Islet precursor cell (in vitro differentiated cells): ENCODE data around the gene MEST.
A peak's percentile ranks its signal among the peaks of the same experiment; 100 is the strongest.
"Not testable (repeated sequence)": the region's sequence is repeated elsewhere in the genome, so short reads cannot be mapped to it uniquely, and the experiment has no call there.

ENCODE experiments used
- DNase-seq: peaks from one replicate; pipeline ENCODE4 v3.0.0-alpha.2; 2018

The MEST gene, protein sequence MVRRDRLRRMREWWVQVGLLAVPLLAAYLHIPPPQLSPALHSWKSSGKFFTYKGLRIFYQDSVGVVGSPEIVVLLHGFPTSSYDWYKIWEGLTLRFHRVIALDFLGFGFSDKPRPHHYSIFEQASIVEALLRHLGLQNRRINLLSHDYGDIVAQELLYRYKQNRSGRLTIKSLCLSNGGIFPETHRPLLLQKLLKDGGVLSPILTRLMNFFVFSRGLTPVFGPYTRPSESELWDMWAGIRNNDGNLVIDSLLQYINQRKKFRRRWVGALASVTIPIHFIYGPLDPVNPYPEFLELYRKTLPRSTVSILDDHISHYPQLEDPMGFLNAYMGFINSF

DNA sequence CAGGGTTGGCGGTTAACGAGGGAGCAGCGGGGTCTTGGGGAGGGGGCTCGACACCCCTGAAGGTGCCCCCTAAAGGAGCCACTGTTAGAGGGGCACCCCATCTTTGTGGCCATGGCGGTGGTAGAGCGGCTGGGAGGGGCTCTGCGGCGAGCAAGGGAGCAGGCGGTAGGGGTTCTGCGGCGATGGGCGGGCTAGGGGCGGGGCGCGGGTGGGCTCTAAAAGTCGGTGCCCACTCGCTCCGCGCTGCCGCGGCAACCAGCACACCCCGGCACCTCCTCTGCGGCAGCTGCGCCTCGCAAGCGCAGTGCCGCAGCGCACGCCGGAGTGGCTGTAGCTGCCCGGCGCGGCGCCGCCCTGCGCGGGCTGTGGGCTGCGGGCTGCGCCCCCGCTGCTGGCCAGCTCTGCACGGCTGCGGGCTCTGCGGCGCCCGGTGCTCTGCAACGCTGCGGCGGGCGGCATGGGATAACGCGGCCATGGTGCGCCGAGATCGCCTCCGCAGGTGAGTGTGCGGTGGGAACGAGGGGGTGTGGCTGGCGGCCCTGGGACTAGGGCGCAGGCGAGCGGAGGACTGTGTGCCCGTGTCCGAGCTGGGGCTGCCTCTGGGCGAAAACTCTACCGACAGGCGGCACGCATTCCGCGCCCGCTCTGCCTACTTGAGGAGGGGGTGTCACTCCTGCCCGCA lies at the start of gene MEST:
Gene MEST (plus strand): TSS at position 245 of the 682 bp plus-strand sequence. CDS start 229 bp downstream, at position 474.
- DNase-seq: peak; percentile 72

DNA sequence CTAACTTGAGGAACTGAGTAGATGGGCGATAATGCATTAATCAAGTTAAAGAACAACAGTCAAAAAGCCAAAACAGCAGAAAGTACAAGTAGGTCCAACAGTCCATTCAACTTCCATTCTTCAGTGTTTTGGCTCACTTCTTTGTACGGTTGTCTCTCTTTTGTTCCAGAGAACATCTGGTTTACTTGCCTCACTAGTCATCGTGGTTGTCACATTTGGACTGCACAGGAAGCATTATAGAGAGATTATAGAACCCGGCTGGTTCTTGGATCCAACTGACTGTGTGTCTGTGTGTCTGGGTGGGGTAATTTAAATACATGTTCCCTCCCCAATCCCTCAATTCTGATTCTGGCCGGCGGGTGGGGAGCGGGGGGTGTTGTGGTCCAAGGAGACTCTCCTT lies 49.3 kb upstream of the MEST start:
- DNase-seq: no peak

DNA sequence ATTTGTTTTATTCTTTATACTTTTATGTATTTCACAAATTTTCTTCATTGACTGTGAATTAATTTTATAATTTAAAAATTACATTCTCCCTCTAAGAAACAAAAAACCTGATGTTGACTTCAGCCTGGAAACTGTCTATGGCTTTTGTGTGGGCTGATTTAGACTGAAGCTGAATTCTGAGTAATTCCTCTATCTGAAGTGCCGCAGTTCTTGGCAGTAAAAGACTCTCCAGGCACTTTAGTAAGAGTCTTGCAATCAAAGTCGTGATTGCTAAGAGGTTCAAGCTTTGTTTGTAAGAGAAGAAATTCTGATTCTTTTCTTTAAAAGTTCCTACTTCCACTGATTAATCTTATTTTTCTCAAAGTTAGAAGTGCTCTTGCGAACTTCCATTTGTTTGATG lies 47.7 kb upstream of the MEST start:
- no peak for DNase-seq

DNA sequence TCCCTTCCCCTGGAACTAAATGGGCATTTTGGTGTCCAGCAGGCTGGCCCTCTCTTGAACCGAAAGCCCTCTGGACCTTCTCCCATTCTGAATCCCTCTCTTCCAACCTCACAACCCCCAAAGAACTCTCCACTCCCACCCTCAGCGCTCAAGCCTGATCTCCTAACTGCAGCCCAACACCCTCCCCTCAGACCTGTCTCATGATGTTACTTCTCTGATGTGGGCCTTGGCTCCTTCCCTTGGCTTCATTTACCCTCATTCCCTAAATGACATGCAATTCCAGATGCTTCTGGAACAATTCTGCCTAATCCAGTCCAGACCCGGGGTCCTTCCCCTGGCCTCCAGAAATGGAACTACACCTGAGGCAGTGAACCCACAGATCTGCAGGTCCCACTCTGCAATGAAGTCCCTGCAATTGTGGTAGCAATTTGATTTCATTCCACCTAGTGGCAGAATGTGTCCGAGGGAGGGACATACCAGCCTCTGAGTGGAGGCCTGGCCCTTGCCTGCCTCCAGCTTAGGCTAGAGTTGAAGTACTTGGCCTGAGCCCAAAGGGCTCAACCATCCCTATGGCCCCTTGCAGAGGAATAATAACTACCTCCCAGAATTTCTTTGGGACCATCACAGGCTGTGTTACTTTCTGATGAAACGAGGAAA lies 47.0 kb upstream of the MEST start:
- no peak for DNase-seq

DNA sequence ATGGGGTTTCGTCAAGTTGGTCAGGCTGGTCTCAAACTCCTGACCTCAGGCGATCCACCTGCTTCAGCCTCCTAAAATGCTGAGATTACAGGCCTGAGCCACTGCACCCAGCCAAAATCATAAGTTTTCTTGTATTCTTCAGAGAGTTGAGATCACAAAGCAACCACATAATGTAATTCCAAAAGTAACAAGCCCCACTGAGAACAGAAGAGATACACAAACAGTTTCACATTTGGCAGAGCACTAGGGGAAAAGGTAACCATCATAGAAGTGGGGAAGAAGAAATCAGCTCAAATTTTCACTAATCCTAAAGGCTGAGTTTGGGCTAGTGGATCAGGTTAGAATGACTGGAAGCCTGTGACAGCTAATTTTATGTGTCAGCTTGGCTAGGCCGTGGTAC lies 45.6 kb upstream of the MEST start:
- no peak for DNase-seq

DNA sequence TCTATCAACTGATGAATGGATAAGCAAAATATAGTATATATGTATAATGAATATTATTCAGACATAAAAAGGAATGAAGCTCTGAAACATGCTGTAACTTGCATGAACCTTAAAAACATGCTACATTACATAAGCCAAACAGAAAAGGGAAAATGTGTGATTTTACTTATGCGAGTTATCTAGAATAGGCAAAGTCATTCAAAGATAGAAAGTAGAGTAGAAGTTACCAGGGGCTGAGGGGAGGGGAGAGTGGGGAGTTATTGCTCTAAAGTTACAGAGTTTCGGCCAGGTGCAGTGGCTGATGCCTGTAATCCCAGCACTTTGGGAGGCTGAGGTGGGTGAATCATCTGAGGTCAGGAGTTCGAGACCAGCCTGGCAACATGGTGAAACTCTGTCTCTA lies 40.5 kb upstream of the MEST start:
- DNase-seq: not testable (repeated sequence)

DNA sequence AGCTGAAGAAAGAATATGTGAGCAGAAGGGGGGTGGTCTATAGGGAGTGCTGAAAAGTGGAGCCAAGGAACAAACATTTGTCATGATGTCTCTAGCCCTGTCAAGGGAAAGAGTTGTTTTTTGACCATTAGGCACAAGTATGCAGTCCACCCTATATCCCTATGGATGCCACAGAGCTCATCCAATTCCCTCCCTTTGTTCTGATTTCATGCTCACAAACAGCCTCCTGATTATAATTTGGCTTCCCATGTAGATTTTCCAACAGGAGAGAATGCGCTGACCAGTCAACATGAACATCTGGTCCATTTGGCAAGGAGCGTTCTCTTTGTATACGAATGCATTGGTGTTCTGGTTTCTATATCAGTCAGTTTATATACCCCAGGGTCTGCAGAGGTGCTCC lies 38.9 kb upstream of the MEST start:
- no peak for DNase-seq

DNA sequence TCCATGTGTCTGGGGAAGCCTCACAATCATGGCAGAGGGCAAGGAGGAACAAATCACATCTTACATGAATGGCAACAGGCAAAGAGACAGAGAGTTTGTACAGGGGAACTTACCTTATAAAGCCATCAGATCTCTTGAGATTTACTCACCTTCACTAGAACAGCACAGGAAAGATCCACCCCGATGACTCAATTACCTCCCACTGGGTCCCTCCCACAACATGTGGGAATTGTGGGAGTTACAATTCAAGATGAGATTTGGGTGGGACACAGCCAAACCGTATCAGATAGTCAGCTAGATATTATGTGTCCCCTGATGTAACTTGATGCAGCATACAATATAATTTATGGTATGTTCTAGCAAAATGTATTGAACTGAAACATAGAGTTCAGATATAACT lies 36.9 kb upstream of the MEST start:
- no peak for DNase-seq

DNA sequence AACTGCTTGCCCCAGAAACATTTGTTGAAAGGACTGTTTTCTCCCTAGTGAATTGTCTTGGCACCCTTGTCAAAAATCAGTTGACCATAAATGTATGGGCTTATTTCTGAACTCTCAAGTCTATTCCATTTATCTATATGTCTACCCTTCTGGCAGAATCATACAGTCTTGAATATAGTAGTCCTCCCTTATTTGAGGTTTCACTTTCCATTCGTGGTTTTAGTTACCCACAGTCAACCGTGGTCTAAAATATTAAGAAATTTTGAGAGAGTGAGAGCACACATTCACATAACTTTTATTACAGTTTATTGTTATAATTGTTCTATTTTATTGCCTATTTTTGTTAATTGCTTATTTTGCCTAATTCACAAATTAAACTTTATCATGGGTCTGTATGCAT lies 33.6 kb upstream of the MEST start:
- no peak for DNase-seq

DNA sequence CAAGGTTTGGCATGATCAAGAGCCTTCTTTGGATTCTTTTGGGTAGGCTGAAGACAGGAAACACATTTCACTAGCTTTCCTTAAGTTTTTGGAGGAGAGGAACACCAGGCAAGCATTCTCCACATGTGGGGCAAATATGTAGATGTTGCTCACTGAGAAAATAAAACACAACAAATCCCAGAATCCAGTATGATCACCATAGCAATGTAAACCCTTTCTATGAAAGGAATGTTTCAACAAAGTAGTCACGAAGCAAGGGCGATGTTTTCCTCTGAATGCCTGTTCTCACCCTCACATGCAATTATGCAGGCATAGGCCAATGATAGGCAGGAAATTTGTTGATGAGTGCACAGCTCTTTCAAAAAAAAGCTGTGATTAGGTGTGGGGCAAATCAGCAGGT lies 30.6 kb upstream of the MEST start:
- no peak for DNase-seq

DNA sequence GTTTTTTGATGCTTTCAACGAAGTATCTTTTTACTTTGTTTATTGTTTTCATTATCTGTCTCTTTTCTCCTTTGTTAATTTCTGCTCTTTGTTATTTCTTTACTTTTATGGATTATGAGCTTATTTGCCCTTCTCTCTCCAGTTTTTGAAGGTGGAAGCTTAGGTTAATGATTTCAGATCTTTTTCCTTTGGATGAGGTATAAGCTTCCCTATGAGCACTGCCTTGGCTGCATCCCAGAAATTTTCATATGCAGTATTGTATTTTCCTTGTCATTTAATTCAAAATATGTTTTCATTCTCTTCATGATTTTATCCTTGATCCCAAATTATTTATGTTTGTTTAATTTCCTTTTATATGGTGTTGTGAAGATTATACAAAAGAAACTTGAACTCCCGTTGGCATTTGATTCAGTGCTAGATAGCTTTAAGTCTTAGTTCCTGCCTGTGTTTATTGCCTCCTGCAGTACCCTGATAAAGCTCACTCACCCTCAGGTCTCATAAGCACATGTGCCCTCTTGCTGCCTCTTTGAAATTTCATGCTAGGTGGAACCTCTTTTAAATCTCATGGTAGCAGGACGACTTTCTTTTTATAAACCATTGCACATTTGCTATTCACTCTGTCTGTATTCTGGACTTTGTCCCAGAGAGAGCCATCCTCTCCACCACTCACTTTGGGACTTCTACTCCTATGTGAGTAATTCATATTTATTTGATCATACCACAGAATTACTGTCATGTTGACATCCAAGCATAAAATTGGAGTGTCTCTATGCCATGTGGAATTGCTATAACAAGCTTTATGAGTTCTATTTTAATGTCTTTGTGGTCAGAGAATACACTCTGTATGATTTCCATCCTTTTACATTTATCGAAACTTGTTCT lies 28.1 kb upstream of the MEST start:
- DNase-seq: no peak

DNA sequence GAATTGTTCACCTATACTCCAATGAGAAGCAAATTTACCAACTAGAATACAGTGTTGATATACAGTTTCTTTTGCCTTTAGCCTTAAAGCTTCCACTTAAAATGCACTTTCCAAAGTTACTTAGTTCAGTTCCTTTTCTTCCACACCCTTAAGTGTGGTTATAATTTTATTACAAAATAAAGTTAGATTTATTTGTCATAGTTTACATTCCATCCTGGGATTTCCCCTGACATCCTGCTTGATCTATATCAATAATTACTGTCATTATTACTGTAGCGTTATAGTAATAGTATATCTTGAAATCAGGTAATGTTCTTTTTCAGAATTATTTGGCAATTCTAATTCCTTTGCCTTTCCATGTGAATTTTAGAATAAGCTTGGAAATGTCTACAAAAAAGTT lies 23.3 kb upstream of the MEST start:
- DNase-seq: no peak

DNA sequence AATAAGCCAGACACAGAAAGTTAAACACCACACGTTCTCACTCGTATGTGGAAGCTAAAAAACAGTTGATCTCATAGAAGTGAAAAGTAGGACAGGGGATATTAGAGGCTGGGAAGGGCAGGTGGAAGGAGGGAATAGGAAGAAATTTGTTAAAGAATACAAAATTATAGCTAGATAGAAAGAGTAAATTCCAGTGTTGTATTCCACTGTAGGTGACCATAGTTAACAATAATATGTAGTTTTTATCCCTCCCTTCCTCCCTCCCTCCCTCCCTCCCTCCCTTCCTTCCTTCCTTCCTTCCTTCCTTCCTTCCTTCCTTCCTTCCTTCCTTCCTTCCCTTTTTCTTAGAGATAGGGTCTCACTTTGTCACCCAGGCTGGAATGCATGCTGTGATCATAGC lies 19.9 kb upstream of the MEST start:
- DNase-seq: no peak

DNA sequence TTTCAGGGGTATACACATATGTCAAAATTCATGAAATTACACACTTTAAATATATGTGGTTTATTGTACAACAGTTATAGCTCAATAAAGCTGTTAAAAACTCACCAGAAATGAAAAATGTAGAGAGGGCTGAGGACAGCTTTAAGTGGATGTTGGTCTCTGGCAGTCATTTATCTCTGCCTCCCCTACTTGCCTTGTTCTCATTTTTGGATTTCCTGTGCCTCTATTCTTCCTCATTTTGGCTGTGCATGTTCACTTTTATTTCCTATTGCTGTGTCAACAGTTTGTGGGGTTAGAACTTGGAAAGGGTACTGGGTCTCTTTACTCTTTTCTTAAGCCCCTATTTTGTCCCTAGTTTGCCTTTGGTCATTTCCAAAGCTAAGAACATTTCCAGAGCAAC lies 18.6 kb upstream of the MEST start:
- no peak for DNase-seq

DNA sequence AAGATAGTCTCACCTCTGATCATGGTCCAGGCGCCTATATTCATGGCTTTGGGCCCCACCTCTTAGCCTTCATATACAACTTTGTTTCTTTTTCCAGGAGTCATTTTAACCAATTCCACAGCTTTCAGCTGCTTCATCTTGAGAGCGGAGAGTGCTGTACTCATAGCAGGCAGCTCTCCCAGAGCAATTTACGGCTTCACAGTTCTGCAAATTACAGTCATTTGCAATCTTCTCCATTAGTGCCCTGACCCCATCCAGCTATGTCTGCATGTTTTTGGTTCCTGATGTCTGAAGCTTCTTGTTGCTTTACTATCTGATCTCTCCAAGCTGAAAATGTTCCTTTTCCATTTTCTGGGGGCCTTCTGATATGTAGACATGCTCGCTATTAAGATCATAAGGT lies 18.0 kb upstream of the MEST start:
- DNase-seq: peak; percentile 63

DNA sequence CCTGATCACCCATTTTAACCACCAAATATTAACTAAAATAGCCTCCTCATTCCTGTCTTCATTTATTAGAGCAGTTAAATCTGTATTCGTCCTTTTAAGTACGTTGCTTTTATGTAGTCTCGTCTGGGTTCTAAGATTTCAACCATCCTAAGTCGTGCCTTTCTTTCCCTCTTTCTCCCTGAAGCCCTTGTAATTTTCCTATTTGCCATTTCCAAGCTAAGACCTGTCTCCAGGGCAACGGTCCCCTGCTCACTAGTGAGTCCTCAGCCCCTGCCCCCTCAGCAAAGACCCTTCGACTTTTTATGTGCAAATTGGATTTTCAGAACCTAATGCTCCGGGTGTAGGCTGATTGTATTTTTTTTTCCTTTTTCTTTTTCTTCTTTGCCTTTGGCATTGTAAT lies 16.1 kb upstream of the MEST start:
- no peak for DNase-seq

DNA sequence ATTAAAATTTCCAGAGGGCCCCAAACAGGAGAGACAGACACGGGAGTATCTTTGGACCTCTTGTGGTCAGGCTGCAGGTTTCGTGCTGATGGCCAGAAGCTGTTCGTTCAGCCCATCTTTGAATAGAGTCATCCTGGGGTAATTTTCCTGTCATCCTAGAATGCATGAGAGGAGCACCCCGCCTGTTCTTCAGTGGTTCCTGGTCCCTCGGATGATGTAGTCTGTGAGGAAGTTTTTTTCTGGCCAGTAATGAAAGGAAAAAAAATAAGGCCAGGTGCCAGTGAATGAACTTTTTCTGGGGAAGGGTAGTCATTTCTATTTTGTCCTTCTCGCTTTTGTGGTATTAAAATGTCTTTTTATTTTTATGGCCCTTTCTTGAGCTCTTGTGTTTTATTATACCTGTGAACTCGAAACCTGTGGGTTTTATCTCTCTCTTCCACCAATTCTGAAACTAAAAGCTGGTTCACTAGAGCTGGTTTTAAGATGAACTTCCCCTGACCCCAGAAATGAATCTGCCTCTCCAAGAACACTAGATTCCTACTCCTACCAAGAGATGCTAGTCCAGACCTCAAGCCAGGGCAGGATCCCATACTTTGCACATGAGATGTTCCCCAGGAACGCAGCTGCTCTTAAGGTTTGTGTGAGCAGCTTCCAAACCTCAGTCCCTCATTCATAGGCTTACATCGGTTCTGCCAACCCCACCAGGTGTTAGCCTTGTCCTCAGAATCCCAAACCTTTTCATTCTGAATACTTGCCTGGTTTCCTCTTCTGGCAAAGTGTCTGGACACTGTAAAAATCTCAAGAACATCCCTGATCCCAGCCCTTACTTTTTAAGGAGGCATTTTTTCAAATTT lies 15.4 kb upstream of the MEST start:
- DNase-seq: no peak

DNA sequence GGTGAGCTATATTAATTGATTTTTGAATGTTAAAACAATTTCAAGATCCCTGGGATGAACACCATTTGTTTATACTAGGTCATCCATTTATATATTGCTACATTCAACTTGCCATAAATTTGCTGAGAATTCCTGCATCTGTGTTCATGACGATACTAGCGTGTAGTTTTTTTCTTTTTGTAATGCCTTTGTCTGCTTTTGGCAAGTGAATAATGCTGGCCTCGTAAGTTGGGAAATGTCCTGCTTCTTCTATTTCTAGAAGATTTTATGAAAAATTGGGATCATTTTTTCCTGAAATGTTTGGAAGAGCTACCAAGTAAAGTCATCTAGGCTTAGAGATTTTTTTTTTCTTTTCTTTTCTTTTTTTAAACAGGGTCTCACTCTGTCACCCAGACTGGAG lies 12.9 kb upstream of the MEST start:
- DNase-seq: no peak

DNA sequence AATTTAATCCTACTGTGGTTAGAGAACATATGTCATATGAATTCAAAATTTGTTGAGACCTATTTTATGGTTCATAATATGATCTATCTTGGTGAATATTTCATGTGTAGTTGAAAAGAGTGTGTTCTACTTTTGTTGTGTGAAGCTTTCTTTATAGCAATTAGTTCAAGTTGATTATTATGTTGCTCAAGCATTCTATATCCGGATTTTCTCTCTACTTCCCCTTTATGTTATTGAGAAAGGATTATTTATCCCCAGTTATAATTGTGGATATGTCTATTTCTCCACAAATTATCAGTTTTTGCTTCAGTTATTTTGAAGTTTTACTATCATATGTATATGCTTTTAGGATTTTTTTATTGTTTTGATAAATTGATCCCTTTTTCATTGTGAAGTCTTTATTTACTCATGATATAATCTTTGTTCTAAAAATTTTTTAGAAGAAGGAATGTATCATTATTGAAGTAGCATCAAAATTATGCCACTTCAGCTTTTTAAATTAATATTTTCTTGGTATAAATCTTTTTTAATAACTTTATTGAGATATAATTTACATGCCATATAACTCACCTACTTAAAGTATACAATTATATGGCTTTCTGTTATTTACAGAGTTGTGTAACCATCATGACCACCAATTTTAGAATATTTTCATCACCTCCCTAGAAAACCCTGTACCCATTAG lies 12.0 kb upstream of the MEST start:
- DNase-seq: no peak

DNA sequence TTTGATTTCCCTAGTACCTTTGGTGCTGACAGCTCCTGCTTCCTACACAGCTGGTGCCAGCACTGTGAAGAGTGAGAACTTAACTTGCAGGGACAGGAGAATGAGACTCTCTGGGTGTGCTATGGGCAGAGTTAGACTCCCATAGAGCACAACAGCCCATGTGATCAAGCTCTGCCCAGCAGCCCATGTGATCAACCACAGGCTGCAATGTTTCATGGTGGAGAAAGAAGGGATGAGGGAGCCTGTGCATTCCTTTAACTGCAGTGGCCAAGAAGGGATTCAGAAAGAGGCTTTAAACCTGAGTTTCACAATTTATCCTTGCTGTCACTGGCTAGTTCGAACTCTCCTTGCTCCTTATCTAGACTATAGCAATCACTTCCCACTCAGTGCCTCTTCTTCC lies 10.0 kb upstream of the MEST start:
- DNase-seq: no peak

DNA sequence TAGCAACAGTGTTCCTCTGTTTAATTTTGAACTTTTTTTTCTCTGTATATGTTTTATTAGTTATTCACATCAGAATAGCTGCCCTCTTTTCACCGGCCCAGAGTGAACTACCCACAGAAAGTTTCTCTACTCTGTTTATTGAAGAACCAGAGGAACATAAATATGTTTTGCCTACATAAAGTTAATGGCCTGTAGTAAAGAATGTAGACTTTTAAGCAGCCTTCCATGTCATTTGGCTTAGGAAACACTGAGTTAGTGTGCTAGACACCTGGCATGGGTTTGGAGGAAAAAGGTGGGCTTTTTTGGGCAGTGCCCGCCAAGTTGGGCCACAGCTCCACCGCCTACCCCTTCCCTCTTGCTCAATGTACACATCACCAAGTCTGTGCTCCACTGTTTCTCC lies 8.9 kb upstream of the MEST start:
- DNase-seq: no peak

DNA sequence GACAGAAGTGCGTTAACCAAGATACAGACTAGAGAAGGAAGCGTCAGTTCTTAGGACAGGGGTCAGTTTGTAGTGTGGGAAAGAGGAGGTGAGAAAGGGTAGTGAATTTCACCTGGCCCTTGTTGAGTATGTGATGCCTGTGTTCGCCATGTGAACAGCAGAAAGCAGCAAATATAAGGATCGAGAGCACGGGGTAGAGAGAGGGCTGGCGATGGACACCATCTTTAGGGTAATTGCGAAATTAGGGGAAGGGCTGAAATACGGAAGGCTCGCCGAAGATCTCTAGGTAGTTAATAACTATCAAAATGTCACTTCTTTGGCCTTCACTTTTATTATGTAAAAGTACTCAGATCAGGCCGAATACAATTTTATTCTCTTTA lies 6.2 kb upstream of the MEST start:
- DNase-seq: no peak
